ENCODE results near the gene STUB1. TPM values are rescaled to one million over a fixed set of nuclear protein-coding genes. Genes with fewer than 3 reads are reported as not detected.

The STUB1 gene
- total and polyA plus RNA-seq, 10 of the 15 experiments (the other 5 are each of a cell fraction or from before 2014, with no cell fraction given): 4.2 to 136 (median 67.1) TPM

DNA sequence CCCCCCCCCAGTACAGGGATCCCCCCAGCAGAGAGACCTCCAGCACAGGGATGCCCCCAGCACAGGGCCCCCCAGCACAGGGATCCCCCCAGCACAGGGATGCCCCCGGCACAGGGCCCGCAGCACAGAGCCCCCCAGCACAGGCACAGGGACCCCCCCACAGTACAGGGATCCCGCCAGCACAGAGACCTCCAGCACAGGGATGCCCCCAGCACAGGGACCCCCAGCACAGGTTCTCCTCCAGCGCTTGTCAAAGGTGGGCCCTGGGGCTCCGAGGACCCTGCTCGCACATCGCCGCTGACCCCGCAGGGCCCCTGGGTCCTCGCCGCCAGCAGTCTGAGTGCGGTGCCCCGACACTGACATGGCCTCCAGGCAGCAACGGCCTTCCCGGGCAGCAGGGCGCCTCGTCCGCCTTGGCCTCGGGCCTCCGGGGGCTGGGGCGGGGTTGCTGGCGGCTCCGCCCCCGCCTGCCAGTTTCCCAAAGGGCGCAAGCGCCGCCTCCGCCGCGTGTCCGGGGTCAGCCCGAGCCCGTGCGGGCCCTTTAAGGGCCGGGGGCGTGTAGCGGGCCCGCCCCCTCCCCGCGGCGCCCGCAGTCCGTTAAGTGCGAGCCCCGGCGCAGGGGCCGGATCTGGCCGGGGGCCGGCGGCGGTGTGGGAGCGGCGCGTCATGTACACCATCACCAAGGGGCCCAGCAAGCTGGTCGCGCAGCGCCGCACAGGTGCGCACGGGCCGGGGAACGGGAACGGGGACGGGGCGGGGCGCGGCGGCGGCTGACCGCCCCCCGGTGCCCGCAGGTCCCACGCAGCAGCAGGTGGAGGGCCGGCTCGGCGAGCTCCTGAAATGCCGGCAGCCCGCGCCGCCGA is 38.7 kb upstream of the STUB1 start, which contains the start of gene MCRIP2 (continued):
- TF ChIP-seq TBL1XR1 (IDR thresholded peaks at IDR 0.05; ENCODE audit: low read depth, low read length) (no peak), ZNF207 (IDR thresholded peaks at IDR 0.05; ENCODE audit: borderline replicate concordance) (no peak), SIN3A (IDR thresholded peaks at IDR 0.05; ENCODE audit: low read depth, low read length) (peak; percentile 68), BACH1 (IDR thresholded peaks at IDR 0.05; ENCODE audit: borderline replicate concordance) (peak; percentile 70), PML (IDR thresholded peaks at IDR 0.05; ENCODE audit: low read length) (no peak), SMARCA5 (IDR thresholded peaks at IDR 0.05) (peak; percentile 50; the same call in 1 of the 2 replicates), ZNF274 (IDR thresholded peaks at IDR 0.05; ENCODE audit: insufficient read depth, insufficient read length) (no peak), NKRF (conservative IDR thresholded peaks at IDR 0.05) (peak; percentile 73), SKIL (IDR thresholded peaks at IDR 0.05; ENCODE audit: low read depth, poor library complexity, severe bottlenecking) (no peak), MYB (IDR thresholded peaks at IDR 0.05; ENCODE audit: borderline replicate concordance, low read depth, low read length) (no peak), TARDBP (IDR thresholded peaks at IDR 0.05; ENCODE audit: borderline replicate concordance) (no peak), ASH2L (IDR thresholded peaks at IDR 0.05; ENCODE audit: borderline replicate concordance, low read depth) (no peak), ATF7 (IDR thresholded peaks at IDR 0.05; ENCODE audit: low read depth) (no peak), KAT2A (conservative IDR thresholded peaks at IDR 0.05; ENCODE audit: control insufficient read depth, low read depth, low read length) (no peak)
- TF ChIP-seq, protein P1, sequence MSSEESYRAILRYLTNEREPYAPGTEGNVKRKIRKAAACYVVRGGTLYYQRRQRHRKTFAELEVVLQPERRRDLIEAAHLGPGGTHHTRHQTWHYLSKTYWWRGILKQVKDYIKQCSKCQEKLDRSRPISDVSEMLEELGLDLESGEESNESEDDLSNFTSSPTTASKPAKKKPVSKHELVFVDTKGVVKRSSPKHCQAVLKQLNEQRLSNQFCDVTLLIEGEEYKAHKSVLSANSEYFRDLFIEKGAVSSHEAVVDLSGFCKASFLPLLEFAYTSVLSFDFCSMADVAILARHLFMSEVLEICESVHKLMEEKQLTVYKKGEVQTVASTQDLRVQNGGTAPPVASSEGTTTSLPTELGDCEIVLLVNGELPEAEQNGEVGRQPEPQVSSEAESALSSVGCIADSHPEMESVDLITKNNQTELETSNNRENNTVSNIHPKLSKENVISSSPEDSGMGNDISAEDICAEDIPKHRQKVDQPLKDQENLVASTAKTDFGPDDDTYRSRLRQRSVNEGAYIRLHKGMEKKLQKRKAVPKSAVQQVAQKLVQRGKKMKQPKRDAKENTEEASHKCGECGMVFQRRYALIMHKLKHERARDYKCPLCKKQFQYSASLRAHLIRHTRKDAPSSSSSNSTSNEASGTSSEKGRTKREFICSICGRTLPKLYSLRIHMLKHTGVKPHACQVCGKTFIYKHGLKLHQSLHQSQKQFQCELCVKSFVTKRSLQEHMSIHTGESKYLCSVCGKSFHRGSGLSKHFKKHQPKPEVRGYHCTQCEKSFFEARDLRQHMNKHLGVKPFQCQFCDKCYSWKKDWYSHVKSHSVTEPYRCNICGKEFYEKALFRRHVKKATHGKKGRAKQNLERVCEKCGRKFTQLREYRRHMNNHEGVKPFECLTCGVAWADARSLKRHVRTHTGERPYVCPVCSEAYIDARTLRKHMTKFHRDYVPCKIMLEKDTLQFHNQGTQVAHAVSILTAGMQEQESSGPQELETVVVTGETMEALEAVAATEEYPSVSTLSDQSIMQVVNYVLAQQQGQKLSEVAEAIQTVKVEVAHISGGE (CRISPR knock-in tag; IDR thresholded peaks at IDR 0.05): no peak
- TF ChIP-seq, protein P2, sequence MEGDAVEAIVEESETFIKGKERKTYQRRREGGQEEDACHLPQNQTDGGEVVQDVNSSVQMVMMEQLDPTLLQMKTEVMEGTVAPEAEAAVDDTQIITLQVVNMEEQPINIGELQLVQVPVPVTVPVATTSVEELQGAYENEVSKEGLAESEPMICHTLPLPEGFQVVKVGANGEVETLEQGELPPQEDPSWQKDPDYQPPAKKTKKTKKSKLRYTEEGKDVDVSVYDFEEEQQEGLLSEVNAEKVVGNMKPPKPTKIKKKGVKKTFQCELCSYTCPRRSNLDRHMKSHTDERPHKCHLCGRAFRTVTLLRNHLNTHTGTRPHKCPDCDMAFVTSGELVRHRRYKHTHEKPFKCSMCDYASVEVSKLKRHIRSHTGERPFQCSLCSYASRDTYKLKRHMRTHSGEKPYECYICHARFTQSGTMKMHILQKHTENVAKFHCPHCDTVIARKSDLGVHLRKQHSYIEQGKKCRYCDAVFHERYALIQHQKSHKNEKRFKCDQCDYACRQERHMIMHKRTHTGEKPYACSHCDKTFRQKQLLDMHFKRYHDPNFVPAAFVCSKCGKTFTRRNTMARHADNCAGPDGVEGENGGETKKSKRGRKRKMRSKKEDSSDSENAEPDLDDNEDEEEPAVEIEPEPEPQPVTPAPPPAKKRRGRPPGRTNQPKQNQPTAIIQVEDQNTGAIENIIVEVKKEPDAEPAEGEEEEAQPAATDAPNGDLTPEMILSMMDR (IDR thresholded peaks at IDR 0.05 in 2 of 3, conservative IDR thresholded peaks at IDR 0.05 in 1 of 3; ENCODE audit: control insufficient read depth in 2 of 3, extremely low read depth in 1 of 3, insufficient read depth in 1 of 3, low read depth in 3 of 3, low read length in 3 of 3): no peak
